Measurements from ENCODE around the gene KCNT2.

GRCh38 chr1:196454792-196455191, 153.4 kb downstream of the KCNT2 start:
- TF ChIP-seq TAF1 (IDR thresholded peaks at IDR 0.05; ENCODE audit: low read depth) (no peak), CEBPB (IDR thresholded peaks at IDR 0.05) (no peak), RAD21 (IDR thresholded peaks at IDR 0.05; ENCODE audit: low read depth) (no peak), FOXM1 (IDR thresholded peaks at IDR 0.05; ENCODE audit: borderline replicate concordance, low read depth) (no peak)
